GM12878 (cell line): ENCODE data around the gene ACTL6B. TPM values are rescaled to one million over a fixed set of nuclear protein-coding genes. Genes with fewer than 3 reads are reported as not detected.

Experiments used
- ATAC-seq: fragments of 200-7000 bp; cut with Tn5 transposase; 3 replicates; pipeline ENCODE4 v1.9.1; 2020; ENCODE audit warnings: mild to moderate bottlenecking, moderate library complexity
- BruUV-seq: library from RNA; stranded (reverse); fragments of 400-500 nt; replicated peaks from 2 replicates; lab custom pipeline; 2021; lab: Mats Ljungman, UMichigan
- CTCF ChIA-PET: fragments of 300-600 bp; sonication (Branson Sonifier 250); formaldehyde crosslinking; extraction: SDS; loops from one replicate; lab custom pipeline; 2021; ENCODE audit warnings: inconsistent platforms; lab: Yijun Ruan, JAX
- POLR2A ChIA-PET: fragments of 350-600 bp; formaldehyde crosslinking; extraction: SDS; loops from one replicate; lab custom pipeline; 2021; ENCODE audit warnings: inconsistent platforms; lab: Charles Lee
- RAD21 ChIA-PET: fragments of 300-600 bp; sonication (Branson Sonifier 250); formaldehyde crosslinking; loops from one replicate; lab custom pipeline; 2023; ENCODE audit warnings: antibody characterized with exemption; ENCODE audit not compliant: unreplicated experiment; lab: Charles Lee
- SMC1A ChIA-PET: fragments of 300-600 bp; sonication (Branson Sonifier 250); formaldehyde crosslinking; loops from one replicate; lab custom pipeline; 2023; ENCODE audit not compliant: unreplicated experiment, uncharacterized antibody; lab: Charles Lee
- DNase-seq: peaks from one replicate; pipeline ENCODE4 v3.0.0-alpha.2; 2011; ENCODE audit warnings: low read depth, low spot score
- FAIRE-seq: peaks from 3 replicates; lab custom pipeline; 2011; peaks lifted over from hg19 to GRCh38; lab: Jason Lieb, UNC
- H2AFZ ChIP-seq: 2 replicates; pipeline ENCODE4 v1.6.0; 2011; ENCODE audit warnings: low read depth, low read length, control low read depth; ENCODE audit not compliant: control insufficient read depth
- H3K27ac ChIP-seq: 2 replicates; pipeline ENCODE4 v1.5.1; 2011; ENCODE audit warnings: control low read depth; ENCODE audit not compliant: control insufficient read depth, insufficient read depth
- H3K27me3 ChIP-seq, 2 experiments: replicated peaks in 1 of 2; 2 replicates each; pipeline versions ENCODE4 v1.6.0 to v1.6.1; 2011; ENCODE audit warnings: low read length in 1 of 2; ENCODE audit not compliant: control insufficient read depth in 2 of 2, insufficient read depth in 2 of 2
- H3K36me3 ChIP-seq, 2 experiments: 2 replicates each; pipeline ENCODE4 v1.5.1; 2011; ENCODE audit warnings: low read length in 1 of 2; ENCODE audit not compliant: control insufficient read depth in 2 of 2, insufficient read depth in 2 of 2
- H3K4me1 ChIP-seq: 2 replicates; pipeline ENCODE4 v1.6.1; 2011; ENCODE audit warnings: mild to moderate bottlenecking, low read length, moderate library complexity, mixed read lengths; ENCODE audit not compliant: control insufficient read depth, insufficient read depth
- H3K4me2 ChIP-seq: 2 replicates; pipeline ENCODE4 v1.6.0; 2011; ENCODE audit warnings: control low read depth; ENCODE audit not compliant: control insufficient read depth, insufficient read depth
- H3K4me3 ChIP-seq: fragments of 200-600 bp; sonication (generic); 2 replicates; pipeline ENCODE4 v1.5.1; 2016
- H3K79me2 ChIP-seq: 2 replicates; pipeline ENCODE4 v1.6.0; 2011; ENCODE audit warnings: low read length; ENCODE audit not compliant: control insufficient read depth, insufficient read depth
- H3K9ac ChIP-seq: 2 replicates; pipeline ENCODE4 v1.8.0; 2011; ENCODE audit warnings: low read length, control low read depth, mixed read lengths; ENCODE audit not compliant: control insufficient read depth, insufficient read depth
- H3K9me3 ChIP-seq: replicated peaks from 3 replicates; pipeline ENCODE4 v1.5.1; 2011; ENCODE audit warnings: mild to moderate bottlenecking, low read length; ENCODE audit not compliant: control insufficient read depth, insufficient read depth
- H4K20me1 ChIP-seq: 2 replicates; pipeline ENCODE4 v1.6.0; 2011; ENCODE audit not compliant: control insufficient read depth, insufficient read depth
- IKZF1 ChIP-seq: fragments of 450-650 bp; conservative IDR thresholded peaks from 2 replicates; pipeline ENCODE4 v1.6.1; 2017; ENCODE audit warnings: antibody characterized with exemption, mild to moderate bottlenecking
- NKRF ChIP-seq: fragments of 450-650 bp; conservative IDR thresholded peaks from 2 replicates; pipeline ENCODE4 v1.6.1; 2017; ENCODE audit warnings: mild to moderate bottlenecking, moderate library complexity
- POLR2AphosphoS5 ChIP-seq: IDR thresholded peaks from 2 replicates; pipeline ENCODE4 v1.6.1; 2011; ENCODE audit warnings: mild to moderate bottlenecking, low read length, inconsistent platforms
- REST ChIP-seq: IDR thresholded peaks from 2 replicates; pipeline ENCODE4 v1.6.1; 2012; ENCODE audit warnings: mild to moderate bottlenecking, low read depth, low read length
- YY1 ChIP-seq: IDR thresholded peaks from 2 replicates; pipeline ENCODE4 v1.6.1; 2011; ENCODE audit warnings: low read depth, mild to moderate bottlenecking, low read length
- ZBTB4 ChIP-seq: fragments of 450-650 bp; formaldehyde crosslinking; IDR thresholded peaks from 2 replicates; pipeline ENCODE4 v1.4.0; 2022; ENCODE audit warnings: mild to moderate bottlenecking, moderate library complexity
- ZNF384 ChIP-seq: IDR thresholded peaks from 2 replicates; pipeline ENCODE4 v1.6.1; 2012; ENCODE audit warnings: low read depth, mild to moderate bottlenecking, low read length, improper control_type of control experiment, borderline replicate concordance
- WGBS: methylation state at CpG from one replicate; pipeline ENCODE4 v1.1.6; 2016; ENCODE audit warnings: low lambda C conversion rate; ENCODE audit not compliant: insufficient replicate concordance, insufficient coverage; ENCODE audit errors: missing lambda C conversion rate; 5-methylcytosine and 5-hydroxymethylcytosine counted together
- in situ Hi-C: fragments of 300-500 bp; cut with MboI; formaldehyde crosslinking; loops from 9 replicates; pipeline ENCODE4 v1.14.3; 2018; ENCODE audit warnings: mixed read lengths
- intact Hi-C: fragments of 100-400 bp; cut with micrococcal nuclease; formaldehyde crosslinking; loops from one replicate; pipeline ENCODE4 v1.14.2; 2022; ENCODE audit not compliant: unreplicated experiment
- polyA plus RNA-seq, 11 experiments: library from polyadenylated mRNA; depleted of rRNA in 4 of 11; unstranded in 6 of 11; stranded (reverse) in 5 of 11; fragments of >200 nt; fragmentation: Nextera tagmentation in 4 of 11; fragmentation: Illumina TruSeq in 1 of 11; extraction: Ambion mirVana in 4 of 11; extraction: Trizol in 1 of 11; gene quantifications; 1 replicate in 1 of 11; 2 replicates in 10 of 11; pipeline versions ENCODE4 v1.2.1 to v1.2.3, GENCODE V29; 2011 to 2016; ENCODE audit warnings: inconsistent platforms in 2 of 11, missing spikeins in 2 of 11, low read depth in 1 of 11
- total RNA-seq, 4 experiments: library from RNA; depleted of rRNA in 3 of 4; stranded (reverse); fragments of >200 nt in 3 of 4; fragmentation: Illumina TruSeq in 1 of 4; extraction: Trizol in 1 of 4; gene quantifications; 2 replicates each; pipeline versions ENCODE4 v1.2.1 to v1.2.3, GENCODE V29; 2013 to 2021

The ACTL6B gene
- total and polyA plus RNA-seq, 10 of the 15 experiments (the other 5 are each of a cell fraction or from before 2014, with no cell fraction given), result not detected

GRCh38 chr7:100705320-100705752, 49.1 kb upstream of the ACTL6B start:
- WGBS, result under 1% methylated on average over 21 of the region's 25 CpGs
- ATAC-seq, result peak; percentile 87
- H2AFZ ChIP-seq, result peak overlapping the region; percentile 89
- peak overlapping the region; percentile 93 for H3K27ac ChIP-seq
- SMC1A ChIA-PET, result interaction anchor here (0.8 to 3.1 kb wide), 11 partner anchors 9 to 185 kb away, joined by 3 to 44 read pairs (median 8); partner anchors contain the start of genes FBXO24, GIGYF1, LRCH4 and MOSPD3
- POLR2A ChIA-PET, result interaction anchor here (0.6 to 2.3 kb wide), 14 partner anchors 8 to 437 kb away, joined by 3 to 29 read pairs (median 6); partner anchors contain the start of genes FBXO24, GIGYF1, LRCH4 and MOSPD3
- H3K4me2 ChIP-seq, result peak overlapping the region; percentile 85
- H4K20me1 ChIP-seq, result no peaks in the 10 kb centered on the region
- peaks cover 0 to 5% of the 10 kb centered on the region in 2 experiments; a peak in 2 of 4 replicates for H3K36me3 ChIP-seq
- CTCF ChIA-PET, result interaction anchor here (0.7 to 6.1 kb wide), 44 partner anchors 9 to 1028 kb away, joined by 3 to 134 read pairs (median 5); partner anchors contain the start of genes FBXO24, GIGYF1, GNB2 and LRCH4
- peak overlapping the region; percentile 94 for H3K9ac ChIP-seq
- peaks cover 13% of the 10 kb centered on the region for H3K4me1 ChIP-seq
- no peaks in the 10 kb centered on the region for H3K27me3 ChIP-seq
- H3K9me3 ChIP-seq, result no peaks in the 10 kb centered on the region
- peak; percentile 31 for FAIRE-seq
- in situ Hi-C loops, result loop anchor here (10.0 kb wide), 1 partner anchor 149 kb away; the partner anchor contains the start of gene SLC12A9
- RAD21 ChIA-PET, result interaction anchor here (0.6 to 2.8 kb wide), 19 partner anchors 11 to 270 kb away, joined by 3 to 56 read pairs (median 4); partner anchors contain the start of genes EPO, FBXO24, GIGYF1 and GNB2
- peak overlapping the region; percentile 80 for H3K4me3 ChIP-seq
- DNase-seq, result peak; percentile 36
- intact Hi-C loops, result loop anchor here (1.0 to 5.0 kb wide), 2 partner anchors 73 to 147 kb away; partner anchors contain the start of gene SLC12A9
- BruUV-seq, result TSS peak; percentile 99
- peaks cover 18% of the 10 kb centered on the region for H3K79me2 ChIP-seq
- peak; percentile 76 for TF ChIP-seq NKRF
- TF ChIP-seq YY1, result 0 out of 2 replicates have a peak, but pooled peaks have one; percentile 46
- no peak; the same call in 1 of the 2 replicates for TF ChIP-seq IKZF1
- no peak for TF ChIP-seq ZBTB4 (CRISPR knock-in tag)
- TF ChIP-seq REST, result no peak
- no peak for TF ChIP-seq ZNF384
- TF ChIP-seq POLR2AphosphoS5, result 0 out of 2 replicates have a peak, but pooled peaks have one; percentile 6
